T-cell (primary cell): Measurements from ENCODE around the gene SYT5. TPM values are rescaled to one million over a fixed set of nuclear protein-coding genes. Genes with fewer than 3 reads are reported as not detected.

Source experiments
- ATAC-seq, 4 experiments: fragments of 200-7000 bp in 3 of 4; fragments of 150-1000 bp in 1 of 4; cut with Tn5 transposase; replicated peaks in 1 of 4; 1 replicate in 3 of 4; 2 replicates in 1 of 4; pipeline ENCODE4 v1.10.0; 2021; ENCODE audit warnings: moderate library complexity in 3 of 4, mild to moderate bottlenecking in 2 of 4, moderate number of reproducible peaks in 1 of 4
- CTCF ChIA-PET, 2 donors: fragments of 300-600 bp; sonication (Branson Sonifier 250); formaldehyde crosslinking; loops; one replicate each; lab custom pipeline; 2022; ENCODE audit warnings: antibody characterized with exemption in 2 of 2; lab: Charles Lee
- POLR2A ChIA-PET, 2 donors: fragments of 300-600 bp; sonication (Branson Sonifier 250); formaldehyde crosslinking; loops; one replicate each; lab custom pipeline; 2022; ENCODE audit warnings: antibody characterized with exemption in 2 of 2; lab: Charles Lee
- DNase-seq, 35 experiments: peaks; one replicate each; pipeline versions ENCODE4 v3.0.0 to v3.0.0-alpha.2; 2013 to 2023
- H3K27ac ChIP-seq: one replicate; pipeline ENCODE4 v1.5.1; 2013; ENCODE audit warnings: low read length
- H3K27me3 ChIP-seq, 2 experiments: replicated peaks in 1 of 2; 1 replicate in 1 of 2; 2 replicates in 1 of 2; pipeline versions ENCODE4 v1.6.1 to v1.7.0; 2013; ENCODE audit warnings: low read length in 1 of 2, mixed read lengths in 1 of 2; ENCODE audit not compliant: control insufficient read depth in 2 of 2, insufficient read depth in 2 of 2; ENCODE audit errors: extremely low read depth in 1 of 2
- H3K36me3 ChIP-seq, 2 donors: 1 replicate in 1 of 2; 2 replicates in 1 of 2; pipeline versions ENCODE4 v1.6.1 to v1.7.0; 2013; ENCODE audit warnings: low read length in 1 of 2; ENCODE audit not compliant: control insufficient read depth in 2 of 2, insufficient read depth in 1 of 2; ENCODE audit errors: extremely low read depth in 1 of 2
- H3K4me1 ChIP-seq, 2 experiments: 1 replicate in 1 of 2; 2 replicates in 1 of 2; pipeline versions ENCODE4 v1.6.1 to v1.7.0; 2013; ENCODE audit warnings: low read length in 2 of 2, mixed read lengths in 1 of 2; ENCODE audit not compliant: insufficient read depth in 2 of 2, control insufficient read depth in 1 of 2; ENCODE audit errors: extremely low read depth in 1 of 2
- H3K4me3 ChIP-seq, 2 donors: 1 replicate in 1 of 2; 2 replicates in 1 of 2; pipeline versions ENCODE4 v1.5.1 to v1.7.0; 2013; ENCODE audit warnings: mild to moderate bottlenecking in 2 of 2, low read length in 1 of 2, moderate library complexity in 1 of 2; ENCODE audit not compliant: control insufficient read depth in 1 of 2; ENCODE audit errors: extremely low read depth in 1 of 2
- H3K9me3 ChIP-seq: 2 replicates; pipeline ENCODE4 v1.7.0; 2013
- H3K27ac Mint-ChIP-seq, 2 donors: one replicate each; pipeline ENCODE4 v1.8.0; 2020 to 2021; ENCODE audit warnings: mild to moderate bottlenecking in 2 of 2, mixed read lengths in 2 of 2
- H3K27me3 Mint-ChIP-seq, 2 donors: one replicate each; pipeline ENCODE4 v1.8.0; 2021 to 2022; ENCODE audit warnings: mixed read lengths in 2 of 2
- H3K36me3 Mint-ChIP-seq: one replicate; pipeline ENCODE4 v1.8.0; 2021; ENCODE audit warnings: mixed read lengths
- H3K4me1 Mint-ChIP-seq, 3 donors: one replicate each; pipeline ENCODE4 v1.8.0; 2020 to 2022; ENCODE audit warnings: mixed read lengths in 3 of 3, mild to moderate bottlenecking in 1 of 3
- H3K4me3 Mint-ChIP-seq, 3 donors: one replicate each; pipeline ENCODE4 v1.8.0; 2020 to 2022; ENCODE audit warnings: mild to moderate bottlenecking in 3 of 3, mixed read lengths in 3 of 3, moderate library complexity in 3 of 3
- H3K9me3 Mint-ChIP-seq, 3 donors: one replicate each; pipeline ENCODE4 v1.8.0; 2020 to 2022; ENCODE audit warnings: mixed read lengths in 3 of 3
- WGBS: methylation state at CpG from one replicate; pipeline ENCODE4 v1.1.5; 2013; ENCODE audit warnings: missing lambda C conversion rate; ENCODE audit not compliant: insufficient coverage; 5-methylcytosine and 5-hydroxymethylcytosine counted together
- total RNA-seq, 35 experiments: library from RNA in 6 of 35; stranded (reverse) in 6 of 35; fragments of 120-200 nt in 1 of 35; gene quantifications; one replicate each; pipeline versions ENCODE4 v1.2.1 to v1.2.4 and lab custom pipeline; 2013 to 2026

The SYT5 gene
- total RNA-seq, 5 donors from 2014 or later (not counting 1 experiment from before 2014, with no cell fraction given) = 2.7 to 2.9 TPM; not detected in 3

- Histone ChIP-seq H3K36me3 (no peaks in the 10 kb centered on the region), H3K27me3 (peaks cover 0 to 58% of the 10 kb centered on the region in 2 experiments), H3K27ac (no peak overlapping the region), H3K4me3 (no peak overlapping the region), H3K9me3 (no peaks in the 10 kb centered on the region), H3K4me1 (no peaks in the 10 kb centered on the region)
- no peak overlapping the region for H3K4me3 Mint-ChIP-seq
- H3K27ac Mint-ChIP-seq = no peak overlapping the region
- CTCF ChIA-PET = no interaction called here
- no peaks in the 10 kb centered on the region for H3K9me3 Mint-ChIP-seq
- POLR2A ChIA-PET = no interaction called here
- WGBS = 89% methylated on average over 10 of the region's 10 CpGs
- DNase-seq (no peak), ATAC-seq (no peak)
- H3K36me3 Mint-ChIP-seq = no peaks in the 10 kb centered on the region
- no peaks in the 10 kb centered on the region for H3K4me1 Mint-ChIP-seq
- peaks cover 23 to 25% of the 10 kb centered on the region in 2 donors for H3K27me3 Mint-ChIP-seq
These were observed 16.7 kb upstream of the SYT5 start for GRCh38 chr19:55196803-55197202.

GRCh38 chr19:55193481-55193880, 13.4 kb upstream of the SYT5 start:
- Histone ChIP-seq H3K36me3 (no peaks in the 10 kb centered on the region), H3K27ac (no peak overlapping the region), H3K9me3 (no peaks in the 10 kb centered on the region), H3K27me3 (peaks cover 0 to 49% of the 10 kb centered on the region in 2 experiments), H3K4me3 (no peak overlapping the region), H3K4me1 (peaks cover 0 to 5% of the 10 kb centered on the region in 2 experiments)
- Mint-ChIP-seq H3K27me3 (peaks cover 14 to 16% of the 10 kb centered on the region in 2 donors), H3K36me3 (no peaks in the 10 kb centered on the region), H3K4me1 (peaks cover 6 to 11% (median 8%) of the 10 kb centered on the region in 3 donors), H3K27ac (no peak overlapping the region), H3K4me3 (no peak overlapping the region), H3K9me3 (no peaks in the 10 kb centered on the region)
- DNase-seq = no peak
- ChIA-PET POLR2A (no interaction called here), CTCF (interaction anchor here in 1 of 2 donors (0.5 kb wide), 1 partner anchor 480 kb away, joined by 3 read pairs; no protein-coding TSS in a partner anchor)
- no peak for ATAC-seq
- WGBS = 68% methylated on average over 12 of the region's 12 CpGs

GRCh38 chr19:55189403-55189835, 9.3 kb upstream of the SYT5 start:
- POLR2A ChIA-PET = no interaction called here

GRCh38 chr19:55188625-55189024, 8.5 kb upstream of the SYT5 start:
- ChIA-PET POLR2A (no interaction called here), CTCF (no interaction called here)
- H3K27me3 Mint-ChIP-seq = peaks cover 11 to 32% of the 10 kb centered on the region in 2 donors
- no peaks in the 10 kb centered on the region for H3K9me3 ChIP-seq
- H3K27me3 ChIP-seq = peaks cover 0 to 54% of the 10 kb centered on the region in 2 experiments
- H3K4me3 ChIP-seq = no peak overlapping the region
- H3K4me1 ChIP-seq = peaks cover 0 to 5% of the 10 kb centered on the region in 2 experiments
- 38% methylated on average over 6 of the region's 8 CpGs for WGBS
- no peaks in the 10 kb centered on the region for H3K36me3 ChIP-seq
- H3K27ac ChIP-seq = no peak overlapping the region
- H3K27ac Mint-ChIP-seq = no peak overlapping the region
- no peaks in the 10 kb centered on the region for H3K9me3 Mint-ChIP-seq
- no peak for ATAC-seq
- H3K36me3 Mint-ChIP-seq = no peaks in the 10 kb centered on the region
- no peak for DNase-seq
- peaks cover 6 to 11% (median 9%) of the 10 kb centered on the region in 3 donors for H3K4me1 Mint-ChIP-seq
- peak overlapping the region in 2 of 3 donors; percentile 6 to 45 for H3K4me3 Mint-ChIP-seq

More at GRCh38 chr19:55189403-55189835, 9.3 kb upstream of the SYT5 start:
- peaks cover 6 to 11% (median 9%) of the 10 kb centered on the region in 3 donors for H3K4me1 Mint-ChIP-seq
- H3K36me3 ChIP-seq = no peaks in the 10 kb centered on the region
- no peaks in the 10 kb centered on the region for H3K9me3 ChIP-seq
- H3K36me3 Mint-ChIP-seq = no peaks in the 10 kb centered on the region
- no peaks in the 10 kb centered on the region for H3K9me3 Mint-ChIP-seq
- H3K4me1 ChIP-seq = peaks cover 0 to 5% of the 10 kb centered on the region in 2 experiments
- H3K4me3 Mint-ChIP-seq = no peak overlapping the region
- 83% methylated on average over 13 of the region's 15 CpGs for WGBS
- H3K27me3 ChIP-seq = peaks cover 0 to 53% of the 10 kb centered on the region in 2 experiments
- ATAC-seq (no peak), DNase-seq (no peak)
- no peak overlapping the region for H3K27ac ChIP-seq
- no peak overlapping the region for H3K27ac Mint-ChIP-seq
- CTCF ChIA-PET = no interaction called here
- peaks cover 15 to 26% of the 10 kb centered on the region in 2 donors for H3K27me3 Mint-ChIP-seq
- no peak overlapping the region for H3K4me3 ChIP-seq

- 78% methylated on average over 11 of the region's 12 CpGs for WGBS
- peaks cover 0 to 62% of the 10 kb centered on the region in 2 experiments for H3K27me3 ChIP-seq
- Mint-ChIP-seq H3K4me1 (peaks cover 7 to 11% (median 9%) of the 10 kb centered on the region in 3 donors), H3K27ac (no peak overlapping the region), H3K36me3 (no peaks in the 10 kb centered on the region), H3K27me3 (peaks cover 19 to 38% of the 10 kb centered on the region in 2 donors), H3K9me3 (no peaks in the 10 kb centered on the region), H3K4me3 (no peak overlapping the region)
- POLR2A ChIA-PET = no interaction called here
- H3K4me3 ChIP-seq = no peak overlapping the region
- no peak overlapping the region for H3K27ac ChIP-seq
- ATAC-seq (no peak), DNase-seq (no peak)
- H3K36me3 ChIP-seq = no peaks in the 10 kb centered on the region
- CTCF ChIA-PET = no interaction called here
- H3K4me1 ChIP-seq = peaks cover 0 to 5% of the 10 kb centered on the region in 2 experiments
- H3K9me3 ChIP-seq = no peaks in the 10 kb centered on the region
These were observed 6.0 kb upstream of the SYT5 start for GRCh38 chr19:55186080-55186479.

- CTCF ChIA-PET = no interaction called here
- Mint-ChIP-seq H3K27ac (no peak overlapping the region), H3K4me1 (peaks cover 16 to 25% (median 23%) of the 10 kb centered on the region in 3 donors), H3K27me3 (peaks cover 37 to 70% of the 10 kb centered on the region in 2 donors), H3K9me3 (no peaks in the 10 kb centered on the region), H3K36me3 (no peaks in the 10 kb centered on the region), H3K4me3 (no peak overlapping the region)
- Histone ChIP-seq H3K4me3 (no peak overlapping the region), H3K4me1 (peaks cover 0 to 26% of the 10 kb centered on the region in 2 experiments), H3K9me3 (no peaks in the 10 kb centered on the region), H3K36me3 (no peaks in the 10 kb centered on the region), H3K27me3 (peaks cover 0 to 92% of the 10 kb centered on the region in 2 experiments), H3K27ac (no peak overlapping the region)
- 66% methylated on average over 12 of the region's 20 CpGs for WGBS
- POLR2A ChIA-PET = no interaction called here
- ATAC-seq = no peak
- no peak for DNase-seq
These were observed 1.7 kb upstream of the SYT5 start for GRCh38 chr19:55181740-55182139.
